ENCODE data around the gene SKP1.
"Not testable (repeated sequence)": the region's sequence is repeated elsewhere in the genome, so short reads cannot be mapped to it uniquely, and the experiment has no call there.

SKP1 gene

GRCh38 chr5:134223406-134224248, 46.9 kb upstream of the SKP1 start:
- H3K9me2 ChIP-seq (replicated peaks; ENCODE audit: insufficient read depth, low read length) = no peaks in the 10 kb centered on the region
- peaks cover 9% of the 10 kb centered on the region; the same call in 1 of the 2 replicates for H3F3A ChIP-seq (ENCODE audit: insufficient read depth, low read length)
- 0 out of 2 replicates have a peak, but pooled peaks cover 2% of the 10 kb centered on the region for H3K36me3 ChIP-seq (replicated peaks; ENCODE audit: insufficient read depth, low read length)
- peak overlapping the region; percentile 99; the same call in 1 of the 2 replicates for H3K9ac ChIP-seq (ENCODE audit: low read length)
- H3K27me3 ChIP-seq (replicated peaks; ENCODE audit: insufficient read depth, low read length) = no peaks in the 10 kb centered on the region
- H3K79me2 ChIP-seq (ENCODE audit: low read length) = peaks cover 76% of the 10 kb centered on the region
- peak overlapping the region; percentile 98 for H3K4me3 ChIP-seq (ENCODE audit: low read length)
- no peak overlapping the region for H2AFZ ChIP-seq (ENCODE audit: low read length)
- H3K4me2 ChIP-seq (ENCODE audit: low read depth, low read length) = peak overlapping the region; percentile 81
- no peak overlapping the region for H3K27ac ChIP-seq (ENCODE audit: low read length)
- DNase-seq = no peak
- H4K20me1 ChIP-seq (ENCODE audit: insufficient read depth, low read length) = peaks cover 35% of the 10 kb centered on the region
- H3K4me1 ChIP-seq (ENCODE audit: low read length) = peaks cover 25% of the 10 kb centered on the region
- H3K9me3 ChIP-seq (replicated peaks; ENCODE audit: insufficient read depth, low read length) = no peaks in the 10 kb centered on the region
- TF ChIP-seq EZH2 (optimal IDR thresholded peaks at IDR 0.05; ENCODE audit: low read depth, low read length) = no peak

DNA sequence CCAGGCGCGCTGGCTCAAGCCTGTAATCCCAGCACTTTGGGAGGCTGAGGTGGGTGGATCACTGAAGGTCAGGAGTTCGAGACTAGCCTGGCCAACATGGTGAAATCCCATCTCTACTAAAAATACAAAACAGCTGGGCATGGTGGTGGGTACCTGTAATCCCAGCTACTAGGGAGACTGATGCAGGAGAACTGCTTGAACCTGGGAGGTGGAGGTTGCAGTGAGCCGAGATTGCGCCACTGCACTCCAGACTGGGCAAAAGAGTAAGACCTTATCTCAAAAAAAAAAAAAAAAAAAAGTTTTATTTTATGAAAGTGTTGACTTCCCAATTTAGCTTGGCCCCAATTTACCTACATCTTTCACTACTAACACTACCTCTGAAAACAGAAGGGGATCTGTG, 44.9 kb upstream of the SKP1 start:
- H3K36me3 ChIP-seq (replicated peaks; ENCODE audit: insufficient read depth, low read length) = not testable (repeated sequence)

GRCh38 chr5:134215757-134216156, 39.0 kb upstream of the SKP1 start:
- peaks cover 76% of the 10 kb centered on the region for H4K20me1 ChIP-seq (ENCODE audit: insufficient read depth, low read length)
- no peak for DNase-seq
- H2AFZ ChIP-seq (ENCODE audit: low read length) = no peak overlapping the region
- no peaks in the 10 kb centered on the region for H3F3A ChIP-seq (ENCODE audit: insufficient read depth, low read length)
- no peak overlapping the region for H3K27ac ChIP-seq (ENCODE audit: low read length)
- no peak overlapping the region for H3K4me2 ChIP-seq (ENCODE audit: low read depth, low read length)
- H3K36me3 ChIP-seq (replicated peaks; ENCODE audit: insufficient read depth, low read length) = peaks cover 2% of the 10 kb centered on the region; the same call in 1 of the 2 replicates
- H3K9ac ChIP-seq (ENCODE audit: low read length) = no peak overlapping the region
- H3K4me1 ChIP-seq (ENCODE audit: low read length) = no peaks in the 10 kb centered on the region
- TF ChIP-seq EZH2phosphoT487 (IDR thresholded peaks at IDR 0.05; ENCODE audit: low read length) (no peak), EZH2 (optimal IDR thresholded peaks at IDR 0.05; ENCODE audit: low read depth, low read length) (no peak)
- TF ChIP-seq, protein P1, sequence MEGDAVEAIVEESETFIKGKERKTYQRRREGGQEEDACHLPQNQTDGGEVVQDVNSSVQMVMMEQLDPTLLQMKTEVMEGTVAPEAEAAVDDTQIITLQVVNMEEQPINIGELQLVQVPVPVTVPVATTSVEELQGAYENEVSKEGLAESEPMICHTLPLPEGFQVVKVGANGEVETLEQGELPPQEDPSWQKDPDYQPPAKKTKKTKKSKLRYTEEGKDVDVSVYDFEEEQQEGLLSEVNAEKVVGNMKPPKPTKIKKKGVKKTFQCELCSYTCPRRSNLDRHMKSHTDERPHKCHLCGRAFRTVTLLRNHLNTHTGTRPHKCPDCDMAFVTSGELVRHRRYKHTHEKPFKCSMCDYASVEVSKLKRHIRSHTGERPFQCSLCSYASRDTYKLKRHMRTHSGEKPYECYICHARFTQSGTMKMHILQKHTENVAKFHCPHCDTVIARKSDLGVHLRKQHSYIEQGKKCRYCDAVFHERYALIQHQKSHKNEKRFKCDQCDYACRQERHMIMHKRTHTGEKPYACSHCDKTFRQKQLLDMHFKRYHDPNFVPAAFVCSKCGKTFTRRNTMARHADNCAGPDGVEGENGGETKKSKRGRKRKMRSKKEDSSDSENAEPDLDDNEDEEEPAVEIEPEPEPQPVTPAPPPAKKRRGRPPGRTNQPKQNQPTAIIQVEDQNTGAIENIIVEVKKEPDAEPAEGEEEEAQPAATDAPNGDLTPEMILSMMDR (IDR thresholded peaks at IDR 0.05; ENCODE audit: low read length) = no peak
- H3K9me3 ChIP-seq (replicated peaks; ENCODE audit: insufficient read depth, low read length) = no peaks in the 10 kb centered on the region
- H3K9me2 ChIP-seq (replicated peaks; ENCODE audit: insufficient read depth, low read length) = no peaks in the 10 kb centered on the region
- H3K4me3 ChIP-seq (ENCODE audit: low read length) = no peak overlapping the region
- peaks cover 100% of the 10 kb centered on the region for H3K79me2 ChIP-seq (ENCODE audit: low read length)
- H3K27me3 ChIP-seq (replicated peaks; ENCODE audit: insufficient read depth, low read length) = no peaks in the 10 kb centered on the region

More for the DNA sequence above, 44.9 kb upstream of the SKP1 start:
- not testable (repeated sequence) for H3K9me3 ChIP-seq (replicated peaks; ENCODE audit: insufficient read depth, low read length); H2AFZ ChIP-seq (ENCODE audit: low read length); H3K9me2 ChIP-seq (replicated peaks; ENCODE audit: insufficient read depth, low read length); H3K9ac ChIP-seq (ENCODE audit: low read length); H3F3A ChIP-seq (ENCODE audit: insufficient read depth, low read length); H3K27me3 ChIP-seq (replicated peaks; ENCODE audit: insufficient read depth, low read length); H3K4me2 ChIP-seq (ENCODE audit: low read depth, low read length); H3K27ac ChIP-seq (ENCODE audit: low read length); H3K4me3 ChIP-seq (ENCODE audit: low read length); DNase-seq
- Histone ChIP-seq H3K79me2 (ENCODE audit: low read length) (peaks cover 92% of the 10 kb centered on the region), H4K20me1 (ENCODE audit: insufficient read depth, low read length) (peaks cover 53% of the 10 kb centered on the region), H3K4me1 (ENCODE audit: low read length) (peaks cover 20% of the 10 kb centered on the region)

- not testable (repeated sequence) for H3F3A ChIP-seq (ENCODE audit: insufficient read depth, low read length); H3K36me3 ChIP-seq (replicated peaks; ENCODE audit: insufficient read depth, low read length)
- H4K20me1 ChIP-seq (ENCODE audit: insufficient read depth, low read length) = peaks cover 83% of the 10 kb centered on the region
Measured at GRCh38 chr5:134211263-134212031, 34.7 kb upstream of the SKP1 start.

More at GRCh38 chr5:134211263-134212031, 34.7 kb upstream of the SKP1 start:
- not testable (repeated sequence) for H3K27ac ChIP-seq (ENCODE audit: low read length); DNase-seq; H2AFZ ChIP-seq (ENCODE audit: low read length); H3K4me1 ChIP-seq (ENCODE audit: low read length); H3K27me3 ChIP-seq (replicated peaks; ENCODE audit: insufficient read depth, low read length); H3K9me2 ChIP-seq (replicated peaks; ENCODE audit: insufficient read depth, low read length); H3K4me2 ChIP-seq (ENCODE audit: low read depth, low read length); H3K9ac ChIP-seq (ENCODE audit: low read length); H3K4me3 ChIP-seq (ENCODE audit: low read length); H3K9me3 ChIP-seq (replicated peaks; ENCODE audit: insufficient read depth, low read length)
- peaks cover 100% of the 10 kb centered on the region for H3K79me2 ChIP-seq (ENCODE audit: low read length)

Data from MM.1S (cell line).